IMR-90 (cell line): ENCODE measurements around the gene CSRNP3. TPM values are rescaled to one million over a fixed set of nuclear protein-coding genes. Genes with fewer than 3 reads are reported as not detected.

Experiments
- ATAC-seq: fragments of 200-7000 bp; cut with Tn5 transposase; 2 replicates; pipeline ENCODE4 v1.9.1; 2020; ENCODE audit warnings: low read depth, mild to moderate bottlenecking, moderate library complexity
- BruUV-seq: library from RNA; stranded (reverse); fragments of 400-500 nt; replicated peaks from 2 replicates; lab custom pipeline; 2021; lab: Mats Ljungman, UMichigan
- CTCF ChIA-PET: fragments of 300-600 bp; formaldehyde crosslinking; extraction: SDS; loops from one replicate; lab custom pipeline; 2021; ENCODE audit warnings: antibody characterized with exemption; lab: Yijun Ruan, JAX
- POLR2A ChIA-PET: fragments of 300-600 bp; sonication (Branson Sonifier 250); formaldehyde crosslinking; loops from one replicate; lab custom pipeline; 2022; ENCODE audit warnings: antibody characterized with exemption; ENCODE audit not compliant: unreplicated experiment; lab: Charles Lee
- DNase-seq: peaks from one replicate; pipeline ENCODE4 v3.0.0; 2013
- H2AFZ ChIP-seq: replicated peaks from 2 replicates; pipeline ENCODE3; 2013; ENCODE audit warnings: low read length, mild to moderate bottlenecking; ENCODE audit not compliant: poor library complexity
- H2AK5ac ChIP-seq: 2 replicates; pipeline ENCODE4 v1.6.1; 2013; ENCODE audit warnings: low read depth, low read length, inconsistent platforms
- H2AK9ac ChIP-seq: replicated peaks from 2 replicates; pipeline ENCODE3; 2013; ENCODE audit warnings: mild to moderate bottlenecking, low read depth, low read length, moderate library complexity; ENCODE audit not compliant: poor library complexity
- H2BK120ac ChIP-seq: 2 replicates; pipeline ENCODE4 v1.6.1; 2013; ENCODE audit warnings: low read depth, low read length, inconsistent platforms
- H2BK15ac ChIP-seq: 3 replicates; pipeline ENCODE4 v1.6.1; 2013; ENCODE audit warnings: low read depth, low read length, inconsistent platforms
- H2BK20ac ChIP-seq: 2 replicates; pipeline ENCODE4 v1.6.1; 2013; ENCODE audit warnings: low read depth, mild to moderate bottlenecking, inconsistent platforms, low read length, moderate library complexity
- H2BK5ac ChIP-seq: 2 replicates; pipeline ENCODE4 v1.6.1; 2013; ENCODE audit warnings: mild to moderate bottlenecking, low read depth, low read length, inconsistent platforms; ENCODE audit not compliant: poor library complexity, severe bottlenecking
- H3K14ac ChIP-seq: replicated peaks from 2 replicates; pipeline ENCODE4 v1.6.1; 2013; ENCODE audit warnings: low read depth, low read length, inconsistent platforms
- H3K18ac ChIP-seq: 2 replicates; pipeline ENCODE4 v1.6.1; 2013; ENCODE audit warnings: low read depth, low read length, control low read depth
- H3K23ac ChIP-seq: 2 replicates; pipeline ENCODE4 v1.6.1; 2013; ENCODE audit warnings: low read depth, low read length, inconsistent platforms
- H3K27ac ChIP-seq: 2 replicates; pipeline ENCODE4 v1.5.1; 2013; ENCODE audit warnings: mild to moderate bottlenecking, control low read depth, low read length; ENCODE audit not compliant: insufficient read depth
- H3K27me3 ChIP-seq: 2 replicates; pipeline ENCODE4 v1.6.1; 2013; ENCODE audit warnings: low read length; ENCODE audit not compliant: control insufficient read depth, insufficient read depth
- H3K36me3 ChIP-seq: 2 replicates; pipeline ENCODE4 v1.6.1; 2013; ENCODE audit warnings: low read length, mixed read lengths; ENCODE audit not compliant: control insufficient read depth, insufficient read depth
- H3K4ac ChIP-seq: 2 replicates; pipeline ENCODE4 v1.6.1; 2013; ENCODE audit warnings: low read depth, low read length, inconsistent platforms
- H3K4me1 ChIP-seq: 2 replicates; pipeline ENCODE4 v1.6.1; 2013; ENCODE audit warnings: low read length, mixed read lengths; ENCODE audit not compliant: control insufficient read depth, insufficient read depth
- H3K4me2 ChIP-seq: 2 replicates; pipeline ENCODE4 v1.6.1; 2013; ENCODE audit warnings: low read depth, mild to moderate bottlenecking, control low read depth, low read length, moderate library complexity
- H3K4me3 ChIP-seq: 2 replicates; pipeline ENCODE4 v1.5.1; 2013; ENCODE audit warnings: low read depth, mild to moderate bottlenecking, control low read depth, low read length, moderate library complexity; ENCODE audit not compliant: insufficient read depth
- H3K56ac ChIP-seq: 2 replicates; pipeline ENCODE4 v1.6.1; 2013; ENCODE audit warnings: low read length, inconsistent platforms; ENCODE audit not compliant: insufficient read depth; ENCODE audit errors: extremely low read depth
- H3K79me1 ChIP-seq, 2 experiments: 2 replicates each; pipeline ENCODE4 v1.6.1; 2013; ENCODE audit warnings: low read length in 2 of 2, inconsistent platforms in 1 of 2, low read depth in 1 of 2
- H3K9ac ChIP-seq: 2 replicates; pipeline ENCODE4 v1.6.1; 2013; ENCODE audit warnings: low read depth, low read length, control low read depth
- H3K9me1 ChIP-seq: 2 replicates; pipeline ENCODE4 v1.6.1; 2013; ENCODE audit warnings: low read length, inconsistent platforms; ENCODE audit not compliant: insufficient read depth
- H3K9me3 ChIP-seq: 2 replicates; pipeline ENCODE4 v1.6.1; 2013; ENCODE audit warnings: low read length; ENCODE audit not compliant: control insufficient read depth, insufficient read depth
- H4K20me1 ChIP-seq: 2 replicates; pipeline ENCODE4 v1.6.1; 2013; ENCODE audit warnings: low read length, inconsistent platforms; ENCODE audit not compliant: insufficient read depth
- H4K5ac ChIP-seq: 2 replicates; pipeline ENCODE4 v1.6.1; 2013; ENCODE audit warnings: mild to moderate bottlenecking, low read depth, low read length, control low read depth
- H4K8ac ChIP-seq, 2 experiments: 2 replicates each; pipeline ENCODE4 v1.6.1; 2013; ENCODE audit warnings: low read depth in 2 of 2, low read length in 2 of 2, control low read depth in 1 of 2, inconsistent platforms in 1 of 2
- H4K91ac ChIP-seq: 2 replicates; pipeline ENCODE4 v1.6.1; 2013; ENCODE audit warnings: low read depth, low read length, inconsistent platforms; ENCODE audit not compliant: insufficient read depth
- BHLHE40 ChIP-seq: fragments of 150-350 bp; IDR thresholded peaks from 2 replicates; pipeline ENCODE4 v1.6.1; 2016; ENCODE audit warnings: mild to moderate bottlenecking, low read depth, low read length
- CEBPB ChIP-seq: IDR thresholded peaks from 2 replicates; pipeline ENCODE4 v1.6.1; 2012; ENCODE audit warnings: low read depth, low read length, improper control_type of control experiment
- CHD1 ChIP-seq: IDR thresholded peaks from 2 replicates; pipeline ENCODE4 v1.6.1; 2012; ENCODE audit warnings: low read depth, low read length, improper control_type of control experiment
- CTCF ChIP-seq: conservative IDR thresholded peaks from 2 replicates; pipeline ENCODE4 v1.5.1; 2012; ENCODE audit warnings: mild to moderate bottlenecking, low read depth, low read length, improper control_type of control experiment
- ELK1 ChIP-seq: fragments of 150-350 bp; IDR thresholded peaks from 2 replicates; pipeline ENCODE4 v1.6.1; 2016; ENCODE audit warnings: low read depth, mild to moderate bottlenecking, low read length, moderate library complexity, borderline replicate concordance
- FOS ChIP-seq: fragments of 150-350 bp; IDR thresholded peaks from 2 replicates; pipeline ENCODE4 v1.6.1; 2016; ENCODE audit warnings: low read depth, low read length
- MAFK ChIP-seq: IDR thresholded peaks from 2 replicates; pipeline ENCODE4 v1.6.1; 2012; ENCODE audit warnings: low read depth, low read length, improper control_type of control experiment
- MAZ ChIP-seq: IDR thresholded peaks from 2 replicates; pipeline ENCODE4 v1.6.1; 2012; ENCODE audit warnings: low read depth, mild to moderate bottlenecking, low read length, improper control_type of control experiment, moderate library complexity, borderline replicate concordance
- MXI1 ChIP-seq: IDR thresholded peaks from 2 replicates; pipeline ENCODE4 v1.6.1; 2012; ENCODE audit warnings: low read depth, mild to moderate bottlenecking, low read length, moderate library complexity, borderline replicate concordance
- NFE2L2 ChIP-seq: fragments of 150-350 bp; IDR thresholded peaks from 2 replicates; pipeline ENCODE4 v1.6.1; 2016; ENCODE audit warnings: low read depth, mild to moderate bottlenecking, low read length
- POLR2A ChIP-seq: IDR thresholded peaks from 2 replicates; pipeline ENCODE4 v1.6.1; 2012; ENCODE audit warnings: mild to moderate bottlenecking, low read depth, low read length
- RAD21 ChIP-seq: IDR thresholded peaks from 2 replicates; pipeline ENCODE4 v1.6.1; 2012; ENCODE audit warnings: low read length, improper control_type of control experiment
- RCOR1 ChIP-seq: IDR thresholded peaks from 2 replicates; pipeline ENCODE4 v1.6.1; 2012; ENCODE audit warnings: mild to moderate bottlenecking, low read length, improper control_type of control experiment; ENCODE audit not compliant: insufficient replicate concordance
- RFX5 ChIP-seq: IDR thresholded peaks from 2 replicates; pipeline ENCODE4 v1.8.0; 2012; ENCODE audit warnings: low read depth, mild to moderate bottlenecking, low read length, moderate library complexity
- SMC3 ChIP-seq: fragments of 150-350 bp; IDR thresholded peaks from 2 replicates; pipeline ENCODE4 v1.6.1; 2016; ENCODE audit warnings: low read depth, mild to moderate bottlenecking, antibody characterized with exemption, low read length, moderate library complexity
- USF2 ChIP-seq: fragments of 150-350 bp; IDR thresholded peaks from 2 replicates; pipeline ENCODE4 v1.6.1; 2017; ENCODE audit warnings: mild to moderate bottlenecking, antibody characterized with exemption, low read length, low read depth
- dilution Hi-C: fragments of 300-500 bp; cut with HindIII; formaldehyde crosslinking; loops from one replicate; pipeline ENCODE4 v1.14.3; 2018; ENCODE audit warnings: low sequenced_read_pairs; ENCODE audit not compliant: unreplicated experiment
- in situ Hi-C: fragments of 300-500 bp; cut with MboI; formaldehyde crosslinking; loops from 3 replicates; pipeline ENCODE4 v1.14.3; 2019; ENCODE audit warnings: low sequenced_read_pairs, inconsistent platforms, mixed read lengths
- intact Hi-C: fragments of 100-400 bp; cut with micrococcal nuclease; formaldehyde crosslinking; loops from 2 replicates; pipeline ENCODE4 v1.10.0; 2022
- polyA plus RNA-seq, 3 experiments: library from polyadenylated mRNA; depleted of rRNA; stranded (reverse); fragments of >200 nt; gene quantifications; 2 replicates each; pipeline ENCODE4 v1.2.3, GENCODE V29; 2012; ENCODE audit warnings: low replicate concordance in 1 of 3
- total RNA-seq: library from RNA; depleted of rRNA; stranded (reverse); fragments of >200 nt; gene quantifications from 2 replicates; pipeline ENCODE4 v1.2.3, GENCODE V29; 2012

Gene CSRNP3
- total and polyA plus RNA-seq, 2 of the 4 experiments (the other 2 are of a cell fraction) = 0.21 to 0.72 TPM

- dilution Hi-C loops = no loop called here
- no peaks in the 10 kb centered on the region for H3K4me1 ChIP-seq
Observed at GRCh38 chr2:165662720-165663119, 193.2 kb downstream of the CSRNP3 start.

More at GRCh38 chr2:165662720-165663119, 193.2 kb downstream of the CSRNP3 start:
- Histone ChIP-seq H3K9me1 (no peaks in the 10 kb centered on the region), H4K8ac (no peak overlapping the region), H3K4ac (no peak overlapping the region), H3K36me3 (no peaks in the 10 kb centered on the region), H4K20me1 (no peaks in the 10 kb centered on the region), H2BK15ac (no peak overlapping the region), H3K79me1 (no peaks in the 10 kb centered on the region), H3K18ac (no peak overlapping the region), H3K14ac (no peak overlapping the region), H2BK5ac (no peak overlapping the region), H2AK5ac (no peak overlapping the region), H3K9me3 (no peaks in the 10 kb centered on the region), H3K27me3 (no peaks in the 10 kb centered on the region), H3K27ac (no peak overlapping the region), H2AFZ (no peak overlapping the region), H3K23ac (no peak overlapping the region), H3K56ac (no peak overlapping the region), H2BK120ac (no peak overlapping the region), H3K4me2 (no peak overlapping the region), H4K91ac (no peak overlapping the region), H2BK20ac (no peak overlapping the region), H3K9ac (no peak overlapping the region), H2AK9ac (no peak overlapping the region), H3K4me3 (no peak overlapping the region), H4K5ac (no peak overlapping the region)
- TF ChIP-seq POLR2A = no peak
- TF ChIP-seq MAZ = no peak
- no peak for TF ChIP-seq CTCF
- TF ChIP-seq RCOR1 = no peak
- TF ChIP-seq NFE2L2 = no peak
- no peak for TF ChIP-seq CHD1
- TF ChIP-seq FOS = no peak
- no peak for TF ChIP-seq ELK1
- no peak for TF ChIP-seq RFX5
- TF ChIP-seq MAFK = no peak
- TF ChIP-seq CEBPB = no peak
- TF ChIP-seq BHLHE40 = no peak
- TF ChIP-seq USF2 = no peak
- no peak for TF ChIP-seq MXI1
- no peak for TF ChIP-seq SMC3
- no peak for TF ChIP-seq RAD21
- ChIA-PET CTCF (no interaction called here), POLR2A (no interaction called here)
- ATAC-seq (no peak), DNase-seq (no peak)
- in situ Hi-C loops (no loop called here), intact Hi-C loops (no loop called here)
- BruUV-seq = no TSS peak
